Amygdala (tissue), 56 donors: ENCODE measurements around the gene OSBP2.
"Not testable (repeated sequence)": the region's sequence is repeated elsewhere in the genome, so short reads cannot be mapped to it uniquely, and the experiment has no call there.

Experiments
- DNase-seq, 56 donors: peaks; one replicate each; lab custom pipeline; 2025; lab: John Stamatoyannopoulos, UW

The OSBP2 gene

DNA sequence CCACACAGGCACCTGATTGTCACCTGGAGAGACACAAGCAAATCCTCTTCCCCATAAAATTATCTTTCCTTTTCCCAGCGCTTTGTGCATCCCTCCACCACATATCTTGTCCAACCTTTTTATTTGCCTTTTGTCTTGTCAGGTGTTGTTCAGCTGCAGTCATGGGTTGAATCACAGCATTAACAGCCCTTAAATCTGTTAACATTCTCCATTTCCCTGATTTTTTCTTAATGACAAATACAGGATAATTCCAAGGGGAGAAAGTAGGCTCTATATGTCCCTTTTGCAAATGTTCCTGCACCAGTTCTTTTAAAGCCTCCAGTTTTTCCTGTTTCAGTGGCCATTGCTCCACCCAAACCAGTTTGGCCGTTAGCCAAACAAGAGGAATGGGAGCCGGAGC is 18.1 kb upstream of the OSBP2 start:
- not testable (repeated sequence) for DNase-seq

DNA sequence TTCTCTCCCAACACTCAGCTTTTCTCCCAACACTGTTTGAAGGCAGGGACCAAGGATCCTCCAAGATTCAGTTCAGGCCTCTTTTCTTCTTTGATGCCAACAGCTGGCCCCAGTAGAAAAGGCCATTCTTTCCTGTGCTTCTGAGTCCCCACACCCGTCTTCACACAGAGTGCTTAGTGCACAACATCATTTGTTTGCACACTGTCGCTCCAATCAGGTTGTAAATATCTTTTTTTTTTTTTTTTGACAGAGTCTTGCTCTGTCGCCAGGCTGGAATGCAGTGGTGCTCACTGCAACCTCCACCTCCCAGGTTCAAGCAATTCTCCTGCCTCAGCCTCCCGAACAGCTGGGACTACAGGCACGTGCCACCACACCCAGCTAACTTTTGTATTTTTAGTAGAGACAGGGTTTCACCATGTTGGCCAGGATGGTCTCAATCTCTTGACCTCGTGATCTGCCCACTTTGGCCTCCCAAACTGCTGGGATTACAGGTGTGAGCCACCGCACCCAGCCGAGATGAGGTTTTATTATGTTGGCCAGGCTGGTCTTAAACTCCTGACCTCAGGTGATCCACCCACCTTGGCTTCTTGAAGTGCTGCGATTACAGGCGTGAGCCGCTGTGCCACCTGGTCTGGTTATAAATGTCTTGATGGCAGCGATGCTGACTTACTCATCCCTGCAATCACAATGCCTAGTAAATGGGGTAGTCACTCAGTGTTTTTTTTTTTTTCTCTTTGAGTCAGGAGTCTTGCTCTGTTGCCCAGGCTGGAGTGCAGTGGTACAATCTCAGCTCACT is 14.6 kb upstream of the OSBP2 start:
- not testable (repeated sequence) for DNase-seq

DNA sequence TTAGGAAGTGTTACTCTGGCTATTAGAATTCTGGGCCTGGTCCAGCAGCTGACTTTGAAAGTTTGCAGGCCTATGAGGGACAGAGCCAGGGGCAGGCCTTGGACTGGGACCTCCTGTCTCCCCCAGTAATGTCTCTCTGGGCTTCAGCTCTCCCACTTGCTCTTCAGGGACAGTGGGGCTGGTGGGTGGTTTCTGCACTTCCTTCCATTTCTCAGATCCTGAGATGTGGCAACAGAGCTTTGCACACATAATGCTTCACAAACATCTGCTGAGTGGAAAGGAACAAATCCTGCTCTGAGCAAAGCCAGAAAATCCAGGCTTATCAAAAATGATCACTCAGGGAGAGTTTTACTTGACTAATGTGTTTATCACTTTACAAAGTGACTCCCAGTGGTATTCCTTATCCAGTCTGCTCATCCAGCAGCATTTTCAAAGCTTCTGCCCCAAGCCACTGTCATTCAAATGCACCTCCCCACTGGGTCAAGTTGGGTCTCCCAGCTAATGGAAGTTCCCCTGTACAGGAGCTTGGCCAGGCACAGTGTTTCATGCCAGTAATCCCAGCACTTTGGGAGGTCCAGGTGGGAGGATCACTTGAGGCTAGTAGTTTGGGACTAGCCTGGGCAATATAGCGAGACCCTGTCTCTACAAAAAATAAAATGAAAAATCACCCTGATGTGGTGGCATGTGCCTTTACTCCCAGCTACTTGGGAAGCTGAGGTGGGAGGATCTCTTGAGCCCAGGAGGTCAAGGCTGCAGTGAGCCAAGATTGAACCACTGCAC is 13.5 kb upstream of the OSBP2 start:
- DNase-seq, result peak in 9 of 56 donors; percentile 5 to 61 (median 11)

DNA sequence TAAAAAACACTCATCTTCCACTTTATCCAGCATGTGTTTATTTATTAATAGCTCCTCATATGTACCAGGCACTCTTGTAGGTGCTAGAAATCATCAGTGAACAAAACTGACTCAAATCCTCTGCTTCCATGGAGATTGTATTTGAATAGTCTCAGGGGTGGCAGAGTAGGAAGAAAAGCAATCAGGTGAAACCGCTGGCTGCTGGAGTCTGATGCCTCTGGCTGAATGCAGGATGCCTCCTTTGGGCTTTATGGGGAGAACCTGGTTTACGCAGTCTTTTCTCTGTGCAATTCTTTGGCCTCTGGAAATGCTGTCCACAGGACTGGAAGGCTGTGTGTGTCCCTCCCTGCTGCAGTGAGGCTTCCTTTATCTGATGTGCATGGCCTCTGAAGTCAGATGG is 12.8 kb upstream of the OSBP2 start:
- DNase-seq, result no peak

DNA sequence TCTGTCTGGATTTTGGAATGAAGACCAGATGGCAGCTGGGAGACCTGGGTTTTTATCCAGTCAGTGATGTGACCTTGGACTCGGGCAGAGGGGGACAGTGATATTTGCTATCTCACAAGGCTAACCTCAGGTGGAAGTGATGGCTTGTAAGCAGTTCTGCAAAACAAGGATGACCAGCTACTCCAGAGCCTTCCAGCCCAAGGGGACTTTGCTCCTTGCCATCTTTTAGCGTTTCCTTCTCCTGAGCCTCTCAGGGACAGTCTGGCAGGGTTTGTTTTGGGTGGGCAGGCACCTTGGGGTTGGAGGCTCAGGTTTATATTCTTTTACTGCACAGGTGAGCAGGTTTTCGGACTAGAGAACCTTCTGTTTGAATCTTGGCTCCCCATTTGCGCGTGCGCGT is 9.5 kb upstream of the OSBP2 start:
- DNase-seq, result no peak

DNA sequence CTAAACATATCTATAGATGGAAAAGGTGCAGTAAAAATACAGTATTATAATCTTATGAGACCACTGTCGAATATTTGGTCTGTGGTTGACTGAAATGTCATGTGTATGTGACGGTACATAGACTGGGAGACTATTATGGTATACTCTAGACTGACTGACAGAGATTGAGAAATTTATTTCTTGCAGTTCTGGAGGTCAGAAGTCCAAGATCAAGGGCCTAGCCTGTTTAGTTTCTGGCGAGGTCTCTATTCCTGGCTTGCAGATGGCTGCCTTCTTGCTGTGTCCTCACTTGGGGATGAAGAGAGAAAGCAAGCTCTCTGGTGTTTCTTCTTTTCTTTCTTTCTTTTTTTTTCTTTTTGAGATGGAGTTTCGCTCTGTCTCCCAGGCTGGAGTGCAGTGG is 7.3 kb upstream of the OSBP2 start:
- DNase-seq, result no peak

DNA sequence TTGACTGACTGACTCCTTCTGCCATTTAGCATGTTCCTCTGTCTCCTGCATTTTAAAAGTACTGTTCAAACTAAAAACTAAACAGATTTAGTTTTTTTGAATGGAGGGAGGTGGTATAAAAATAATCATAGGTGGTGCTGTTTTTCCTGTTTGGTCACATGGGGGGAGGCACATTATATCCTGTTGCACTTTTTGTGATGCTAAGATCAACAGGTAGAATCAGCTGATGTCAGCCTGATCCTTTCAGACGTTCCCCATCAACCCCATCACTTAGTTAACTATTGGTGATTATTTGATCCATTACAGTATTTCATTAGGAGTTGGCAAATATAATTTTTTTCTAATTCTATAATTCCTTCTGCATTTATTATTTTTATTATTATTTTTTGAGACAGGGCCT is 5.1 kb upstream of the OSBP2 start:
- no peak for DNase-seq

DNA sequence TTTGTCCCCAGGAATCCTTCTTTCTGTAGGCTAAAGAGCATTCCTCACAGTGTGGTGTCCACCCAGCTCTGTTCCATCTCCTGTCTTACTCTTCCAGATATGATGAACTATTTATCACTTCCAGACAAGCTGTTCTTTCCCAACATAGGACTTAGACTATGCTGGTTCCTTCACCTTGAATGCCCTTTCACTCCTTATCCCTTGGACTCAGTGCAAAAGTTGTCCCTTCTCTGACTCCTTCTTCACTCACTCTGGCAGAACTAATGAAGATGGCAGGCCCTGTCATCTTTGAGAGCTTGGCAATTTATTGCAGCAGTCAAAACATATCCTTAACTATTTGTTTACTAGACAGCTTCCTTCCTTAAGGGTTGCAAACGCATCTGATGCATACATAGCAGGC is 3.5 kb upstream of the OSBP2 start:
- DNase-seq, result no peak

DNA sequence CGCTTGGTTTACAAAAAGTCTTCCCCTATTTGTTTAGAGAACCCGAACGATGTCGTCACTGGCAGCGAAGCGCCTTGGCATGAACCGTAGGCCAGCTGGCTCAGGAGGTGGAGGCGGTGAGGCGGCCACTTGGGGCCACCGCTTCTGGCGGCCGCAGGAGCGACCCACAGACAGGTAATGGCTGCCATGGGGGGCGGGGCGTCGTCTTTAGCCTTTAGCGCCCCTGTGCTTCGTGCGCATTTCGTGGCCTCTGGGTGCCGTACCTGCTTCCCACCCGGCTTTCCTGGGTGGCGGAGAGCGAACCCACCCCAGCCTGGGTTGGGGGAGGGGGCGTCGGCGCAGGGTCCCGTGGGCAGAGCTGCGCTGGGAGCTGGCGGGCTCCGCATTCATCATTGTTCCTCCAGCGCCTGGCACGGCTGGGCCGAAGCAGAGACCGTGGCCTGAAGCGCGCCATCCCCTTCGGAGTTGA is 469 bp upstream of the OSBP2 start:
- DNase-seq, result peak in 42 of 56 donors; percentile 16 to 79 (median 54)

DNA sequence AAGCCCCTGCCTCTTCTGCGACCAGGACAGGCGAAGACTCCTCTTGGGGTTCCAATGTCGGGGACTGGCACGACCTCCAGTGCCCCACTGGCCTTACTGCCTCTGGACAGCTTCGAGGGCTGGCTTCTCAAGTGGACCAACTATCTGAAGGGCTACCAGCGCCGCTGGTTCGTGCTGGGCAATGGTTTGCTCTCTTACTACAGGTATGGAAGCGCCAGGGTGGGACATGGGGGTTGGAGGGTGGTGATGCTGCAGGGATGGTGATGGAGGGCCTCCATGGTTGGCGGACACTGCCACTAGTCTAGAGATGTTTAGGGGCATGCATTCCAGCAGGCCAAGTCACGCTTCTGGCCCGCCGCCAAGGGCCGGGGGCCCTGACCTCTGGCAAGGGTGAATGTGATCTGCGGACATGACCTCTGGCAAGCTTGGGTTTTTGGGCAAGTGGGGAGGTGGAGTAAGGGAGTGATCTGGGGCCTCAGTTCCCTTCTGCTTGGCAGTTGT is 727 bp downstream of the OSBP2 start:
- peak in 21 of 56 donors; percentile 25 to 69 (median 48) for DNase-seq

DNA sequence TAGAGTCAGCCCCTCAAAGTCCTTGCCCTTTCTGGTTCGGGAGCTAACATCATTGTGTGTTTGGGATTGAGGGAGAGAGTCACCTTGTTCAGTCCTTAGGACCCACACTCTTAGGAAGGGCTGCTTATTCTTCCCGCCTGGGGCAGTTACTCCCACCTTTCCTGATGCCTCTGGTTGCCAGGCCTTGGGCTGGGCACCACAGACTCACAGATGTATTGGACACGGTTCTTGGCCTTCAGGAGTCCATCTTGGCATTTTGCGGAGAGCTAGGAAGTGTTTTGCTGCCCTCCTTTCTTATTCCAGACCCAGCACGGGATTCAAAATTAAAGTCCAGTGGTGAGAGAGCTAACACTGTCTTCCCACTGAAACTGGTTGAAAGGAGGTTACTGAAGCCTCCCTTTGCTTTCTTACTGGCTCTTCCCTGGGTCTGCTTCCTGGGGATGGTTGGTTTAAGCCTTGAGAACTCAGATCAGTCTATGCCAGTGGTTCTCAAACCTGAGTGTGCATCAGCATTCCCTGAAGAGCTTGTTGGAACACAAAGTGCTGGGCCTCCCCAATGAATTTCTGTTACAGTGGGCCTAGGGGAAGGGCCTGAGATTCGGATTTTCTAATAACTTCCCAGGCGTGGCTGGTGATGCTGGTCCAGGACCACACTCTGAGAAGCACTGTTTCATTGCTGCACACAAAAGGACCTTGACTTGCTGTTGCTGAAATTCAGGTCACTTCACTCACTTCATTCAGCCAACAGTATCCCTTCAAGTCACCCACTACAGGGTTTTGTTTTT is 1.4 kb downstream of the OSBP2 start:
- peak in 3 of 56 donors; percentile 19 to 59 (median 36) for DNase-seq

DNA sequence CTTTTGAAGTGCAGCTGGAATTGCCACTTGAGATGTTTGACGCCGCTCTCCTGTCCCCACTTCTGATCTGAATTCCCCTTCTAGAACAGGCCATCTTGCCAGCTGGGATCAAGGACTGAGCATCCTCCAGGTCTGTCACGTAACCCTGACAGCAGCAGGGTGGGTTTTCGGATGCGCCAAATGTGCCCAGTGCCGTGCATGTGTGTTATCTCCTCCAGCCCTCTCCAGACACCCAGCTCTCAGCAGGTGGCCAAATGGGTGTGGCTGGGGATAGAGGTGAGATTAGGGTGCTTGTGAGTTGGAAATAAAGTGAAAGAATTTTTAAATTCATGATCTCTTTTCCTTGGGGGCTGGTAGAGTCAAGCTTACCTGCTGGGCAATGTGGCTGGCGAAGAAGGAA is 3.3 kb downstream of the OSBP2 start:
- DNase-seq, result no peak

DNA sequence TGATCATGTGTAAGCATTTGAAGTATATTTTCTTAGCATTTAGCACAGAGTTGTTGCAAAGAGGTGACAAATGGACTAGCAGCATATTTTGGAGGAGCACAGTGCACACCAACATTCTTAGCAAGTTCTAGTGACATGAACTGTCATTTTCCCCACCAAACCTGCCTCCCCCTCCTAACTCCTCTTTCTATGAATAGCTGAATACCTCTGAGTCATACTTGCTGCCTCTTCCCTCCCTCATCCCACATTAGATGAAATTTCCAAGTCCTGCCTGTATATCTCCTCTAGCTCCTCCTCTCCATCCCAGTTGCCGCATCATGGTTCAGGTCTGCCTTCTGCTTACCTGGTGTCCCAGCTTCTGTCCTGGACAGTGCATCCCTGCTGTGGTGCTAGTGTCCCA is 7.2 kb downstream of the OSBP2 start:
- DNase-seq, result peak in 5 of 56 donors; percentile 10 to 37 (median 22)

DNA sequence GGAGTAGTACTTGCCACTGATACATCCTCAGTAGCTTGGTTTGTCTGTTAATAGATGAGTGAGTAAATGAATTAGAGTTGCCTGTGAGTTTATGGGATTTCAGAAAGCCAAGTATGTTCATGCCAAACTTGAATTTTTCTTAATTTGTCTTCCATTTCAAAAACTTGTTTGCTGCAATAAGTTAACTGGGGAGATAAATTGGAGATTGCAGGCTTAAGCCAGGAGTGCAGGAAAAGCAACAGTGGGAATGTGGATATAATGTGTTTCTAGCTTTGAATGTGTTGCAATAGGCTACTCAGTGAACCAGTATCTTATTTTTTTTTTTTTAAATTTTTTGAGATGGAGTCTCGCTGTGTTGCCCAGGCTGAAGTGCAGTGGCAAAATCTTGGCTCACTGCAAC is 8.2 kb downstream of the OSBP2 start:
- DNase-seq, result no peak

DNA sequence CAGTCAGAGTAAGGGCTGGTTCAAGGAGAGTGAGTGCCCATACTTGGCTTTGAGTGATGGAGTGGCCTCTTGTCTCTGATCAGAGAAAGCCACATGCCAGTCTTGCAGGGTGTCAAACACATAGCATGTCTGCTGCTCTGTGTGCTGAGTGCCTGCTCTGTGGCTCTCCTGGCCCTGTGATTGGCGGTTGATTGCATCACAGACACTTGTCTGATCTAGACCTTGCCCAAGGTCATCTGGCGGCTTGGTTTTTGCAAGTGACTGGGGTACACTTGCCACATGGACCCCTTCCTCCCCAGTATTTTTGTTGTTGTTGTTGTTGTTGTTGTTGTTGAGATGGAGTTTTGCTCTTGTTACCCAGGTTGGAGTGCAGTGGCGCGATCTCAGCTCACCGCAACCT is 10.3 kb downstream of the OSBP2 start:
- no peak for DNase-seq

DNA sequence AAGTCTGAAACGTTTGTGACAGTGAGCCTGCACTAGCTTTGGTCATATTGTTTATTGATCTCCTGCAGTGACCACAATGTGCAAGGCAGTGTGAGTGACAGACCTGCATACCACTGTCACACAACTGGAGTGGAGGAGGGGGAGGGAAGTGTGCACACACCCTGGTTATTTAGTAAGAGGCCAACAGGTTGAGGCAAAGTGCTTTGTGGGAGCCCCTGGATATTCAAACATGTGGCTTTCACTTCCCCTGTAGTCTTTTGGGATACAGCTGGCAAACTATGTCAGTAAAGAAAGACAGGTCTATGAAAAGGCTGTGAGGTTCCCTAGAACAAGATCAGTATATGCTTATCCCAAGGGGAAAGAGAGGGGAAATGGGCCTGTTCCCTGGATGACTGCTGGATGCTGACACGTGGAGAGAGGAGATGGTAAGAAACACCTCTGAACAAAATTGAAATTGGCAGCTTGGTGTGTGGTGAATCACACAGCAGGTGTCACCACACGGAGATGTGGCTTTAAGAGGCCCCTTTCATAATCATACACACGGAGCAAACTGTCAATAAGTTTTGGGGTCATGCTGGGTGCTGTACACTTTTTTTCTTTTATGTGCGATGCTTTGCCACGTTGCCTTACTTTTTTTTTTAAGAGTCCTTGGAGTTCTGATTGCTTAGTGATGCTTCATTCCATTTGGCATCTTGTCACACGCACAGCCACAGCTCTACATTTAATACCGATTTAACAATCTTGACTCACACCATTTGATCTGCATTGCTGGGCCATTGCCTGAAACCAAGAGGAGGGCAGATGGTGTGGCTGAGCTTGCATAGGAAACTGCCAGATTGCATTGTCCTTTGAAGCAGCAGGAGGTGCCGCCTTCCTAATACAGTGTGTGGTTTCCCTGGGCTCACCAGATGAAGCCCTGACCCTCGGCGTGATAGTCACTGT is 11.3 kb downstream of the OSBP2 start:
- DNase-seq, result peak in 4 of 56 donors; percentile 7 to 27 (median 17)

DNA sequence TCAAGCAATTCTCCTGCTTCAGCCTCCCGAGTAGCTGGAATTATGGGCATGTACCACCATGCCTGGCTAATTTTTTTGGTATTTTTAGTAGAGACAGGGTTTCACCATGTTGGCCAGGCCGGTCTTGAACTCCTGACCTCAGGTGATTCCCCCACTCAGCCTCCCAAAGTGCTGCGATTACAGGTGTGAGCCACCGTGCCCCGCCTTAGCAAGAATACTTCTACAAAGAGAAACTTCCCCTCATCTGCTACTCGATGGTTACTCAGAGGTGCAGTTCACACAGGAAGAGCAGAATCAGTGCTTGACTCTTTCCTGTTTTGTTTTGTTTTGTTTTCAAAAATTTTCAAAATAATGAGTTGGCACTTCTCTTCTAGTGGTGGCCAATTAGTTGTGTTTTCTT is 15.3 kb downstream of the OSBP2 start:
- DNase-seq, result not testable (repeated sequence)

DNA sequence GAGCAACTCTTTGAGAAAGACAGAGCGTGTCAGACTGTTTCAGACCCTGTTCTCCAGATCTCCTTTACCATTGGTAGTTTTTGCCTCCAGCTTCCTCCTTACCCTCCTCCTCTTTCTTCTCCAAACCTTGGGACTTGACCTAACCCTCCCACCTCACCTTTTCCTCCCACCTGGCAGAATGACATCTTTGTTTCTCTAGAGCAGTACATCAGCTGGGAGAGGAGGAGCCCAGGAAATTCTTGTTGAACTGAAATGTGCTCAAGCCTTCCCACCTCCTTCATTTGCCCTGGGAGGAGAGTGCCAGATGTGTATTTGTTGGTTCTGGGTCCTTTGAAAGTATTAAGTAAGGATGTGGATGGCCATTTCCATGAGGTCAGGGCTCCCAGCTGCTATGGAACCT is 17.4 kb downstream of the OSBP2 start:
- no peak for DNase-seq

DNA sequence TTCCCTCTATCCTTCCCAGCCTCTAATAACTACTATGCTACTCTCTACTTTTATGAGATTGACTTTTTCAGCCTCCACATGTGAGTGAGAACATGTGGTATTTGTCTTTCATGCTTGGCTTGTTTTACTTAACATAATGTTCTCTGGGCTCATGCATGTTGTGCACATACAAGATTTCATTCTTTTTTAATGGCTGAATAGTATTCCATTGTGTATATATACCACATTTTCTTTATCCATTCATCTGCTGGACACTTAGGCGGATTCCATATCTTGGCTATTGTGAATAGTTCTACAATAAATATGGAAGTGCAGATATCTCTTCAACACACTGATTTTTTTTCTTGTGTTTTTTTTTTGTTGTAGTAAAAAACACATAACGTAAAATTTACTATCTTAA is 19.4 kb downstream of the OSBP2 start:
- DNase-seq, result no peak
